Keratinocyte (primary cell): ENCODE results near the gene ZC3H18.

ENCODE experiments used
- CTCF ChIP-seq, 3 experiments: IDR thresholded peaks in 1 of 3; conservative IDR thresholded peaks in 1 of 3; optimal IDR thresholded peaks in 1 of 3; 2 replicates in 2 of 3; 3 replicates in 1 of 3; pipeline versions ENCODE3 to v1.5.1; 2011; ENCODE audit warnings: low read length in 3 of 3, mild to moderate bottlenecking in 3 of 3, moderate library complexity in 2 of 3, control low read depth in 1 of 3, inconsistent platforms in 1 of 3; ENCODE audit not compliant: insufficient read depth in 2 of 3; ENCODE audit errors: extremely low read depth in 1 of 3
- EZH2 ChIP-seq: IDR thresholded peaks from one replicate; pipeline ENCODE4 v1.6.1; 2012; ENCODE audit warnings: inconsistent platforms, mild to moderate bottlenecking, low read length, moderate library complexity

DNA sequence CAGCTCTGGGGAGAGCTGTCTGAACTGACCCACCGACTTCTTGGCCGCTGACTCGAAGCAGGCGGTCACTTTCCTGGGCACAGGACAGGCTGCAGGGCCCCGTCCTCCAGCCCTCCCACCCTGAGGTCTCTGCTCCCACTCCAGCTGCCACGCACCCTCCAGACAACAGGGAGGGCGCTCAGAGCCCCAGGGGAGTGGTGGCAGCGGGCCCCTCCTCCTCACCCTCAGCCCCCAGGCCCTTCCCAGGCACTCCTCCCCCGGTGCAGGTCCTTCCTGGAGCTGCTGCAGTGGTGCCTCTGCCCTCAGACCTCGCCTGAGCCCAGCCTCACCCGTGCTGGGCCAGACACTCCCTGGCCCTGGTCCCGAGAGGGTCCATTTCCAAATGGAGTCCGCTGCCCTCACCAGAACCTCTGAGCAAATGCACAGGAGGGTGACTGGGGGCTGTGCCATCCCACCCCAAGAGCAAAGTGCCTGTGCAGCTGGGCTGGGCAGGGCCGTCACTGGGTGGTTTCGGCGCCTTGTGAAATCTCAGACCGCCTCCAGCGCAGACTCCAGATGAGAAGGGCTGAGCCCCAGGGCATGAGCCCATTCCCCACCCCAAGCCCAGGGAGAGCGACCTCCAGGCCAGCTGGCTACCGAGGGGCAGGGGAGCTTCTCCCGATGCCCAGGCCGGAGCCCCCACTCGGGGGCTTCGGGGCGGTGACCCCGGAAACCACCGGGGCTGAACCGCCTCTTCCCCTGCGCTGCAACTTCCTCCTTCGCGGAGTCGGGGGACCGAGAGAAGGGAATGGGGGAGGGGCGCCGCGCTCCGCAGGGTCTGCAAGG, 79.9 kb downstream of the ZC3H18 start:
- TF ChIP-seq CTCF (optimal IDR thresholded peaks at IDR 0.05 in 1 of 3, IDR thresholded peaks at IDR 0.05 in 1 of 3, conservative IDR thresholded peaks at IDR 0.05 in 1 of 3; ENCODE audit: extremely low read depth in 1 of 3, insufficient read depth in 2 of 3, low read length in 3 of 3) (no peak), EZH2 (no peak)
